Activated naive CD4-positive, alpha-beta T cell treated with anti-CD3 and anti-CD28 coated beads, Interleukin-2, amount 50 U/mL, for 16 hours (primary cell): ENCODE results near the gene DRD1.

Experiments
- DNase-seq: peaks from one replicate; pipeline ENCODE4 v3.0.0-alpha.2; 2020

DRD1 gene

GRCh38 chr5:175444060-175444904 is at the start of gene DRD1:
TSS of gene DRD1 (minus strand) at chr5:175444182. CDS start at chr5:175443099, 1,083 bp downstream.
- DNase-seq, result peak; percentile 68

- no peak for DNase-seq
These were observed 49.7 kb upstream of the DRD1 start for GRCh38 chr5:175493726-175494125.

DNA sequence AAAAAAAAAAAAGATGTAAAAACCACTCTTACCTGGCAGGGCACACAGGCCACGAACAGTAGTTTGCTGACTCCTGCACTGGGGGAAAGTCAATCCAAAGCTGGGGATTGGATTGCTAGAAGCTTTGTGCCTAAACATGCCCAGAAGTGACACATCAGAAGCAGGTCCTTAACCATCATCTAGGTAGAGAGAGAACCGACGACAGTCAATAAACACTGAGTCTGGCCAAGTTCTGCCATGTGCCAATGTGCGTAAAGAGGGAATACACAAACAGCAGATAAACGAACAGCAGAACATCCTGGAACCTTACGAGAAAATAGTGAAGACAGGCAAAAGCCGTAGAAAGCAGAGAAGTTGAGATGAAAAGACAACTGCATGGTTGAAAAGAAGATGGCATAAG is 49.3 kb upstream of the DRD1 start:
- no peak for DNase-seq

DNA sequence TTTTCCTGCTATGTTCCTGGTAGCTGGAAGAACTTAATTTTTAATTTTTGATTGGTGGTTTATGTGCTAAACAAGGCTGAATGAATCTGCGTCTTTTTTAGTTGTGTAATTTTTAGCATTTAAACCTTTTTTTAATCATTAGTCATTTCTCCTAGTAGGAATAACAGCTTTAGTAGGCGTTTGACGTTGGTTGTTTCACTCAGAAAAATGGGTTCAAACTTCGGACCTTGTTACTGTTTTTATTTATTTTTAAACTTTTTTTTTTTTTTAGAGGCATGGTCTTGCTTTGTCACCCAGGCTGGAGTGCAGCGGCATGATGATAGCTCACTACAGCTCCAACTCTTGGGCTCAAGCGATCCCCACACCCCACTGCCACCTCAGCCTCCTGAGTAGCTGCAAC is 47.2 kb upstream of the DRD1 start:
- DNase-seq, result no peak

DNA sequence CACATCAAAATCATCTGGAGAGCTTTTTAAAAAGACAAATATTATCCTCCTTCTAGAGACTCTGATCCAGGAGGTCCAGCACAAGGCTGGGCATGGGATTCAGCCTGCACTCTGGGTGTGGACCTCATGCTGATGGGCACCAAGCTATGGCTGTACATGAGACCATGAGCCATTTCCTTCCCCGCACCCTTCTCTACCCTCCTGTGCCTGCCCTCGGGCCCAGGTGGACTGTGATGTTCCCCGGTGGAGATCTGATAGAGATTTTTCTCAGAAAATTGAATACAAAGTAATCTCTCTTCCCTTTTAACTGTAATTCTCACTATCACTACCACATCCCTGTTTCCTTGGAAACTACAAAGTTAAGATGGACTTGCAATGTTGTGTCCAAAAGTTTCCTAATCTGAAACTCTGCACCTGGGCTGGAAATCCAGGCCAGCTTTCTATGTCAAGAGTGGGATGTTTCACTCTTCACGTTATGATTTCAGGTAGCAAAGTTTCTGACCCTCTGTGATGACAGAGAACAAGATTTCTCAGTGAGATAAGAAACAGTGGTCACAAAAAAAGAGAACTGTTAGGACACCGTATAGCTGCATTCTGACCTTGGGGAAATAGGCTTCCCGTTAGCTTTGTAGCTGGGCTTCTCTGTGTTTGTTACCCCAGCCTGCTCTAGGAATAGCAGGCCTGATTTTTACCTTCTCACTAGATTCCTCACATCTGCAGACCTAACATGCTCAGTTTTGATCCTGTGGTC is 45.9 kb upstream of the DRD1 start:
- DNase-seq, result no peak

DNA sequence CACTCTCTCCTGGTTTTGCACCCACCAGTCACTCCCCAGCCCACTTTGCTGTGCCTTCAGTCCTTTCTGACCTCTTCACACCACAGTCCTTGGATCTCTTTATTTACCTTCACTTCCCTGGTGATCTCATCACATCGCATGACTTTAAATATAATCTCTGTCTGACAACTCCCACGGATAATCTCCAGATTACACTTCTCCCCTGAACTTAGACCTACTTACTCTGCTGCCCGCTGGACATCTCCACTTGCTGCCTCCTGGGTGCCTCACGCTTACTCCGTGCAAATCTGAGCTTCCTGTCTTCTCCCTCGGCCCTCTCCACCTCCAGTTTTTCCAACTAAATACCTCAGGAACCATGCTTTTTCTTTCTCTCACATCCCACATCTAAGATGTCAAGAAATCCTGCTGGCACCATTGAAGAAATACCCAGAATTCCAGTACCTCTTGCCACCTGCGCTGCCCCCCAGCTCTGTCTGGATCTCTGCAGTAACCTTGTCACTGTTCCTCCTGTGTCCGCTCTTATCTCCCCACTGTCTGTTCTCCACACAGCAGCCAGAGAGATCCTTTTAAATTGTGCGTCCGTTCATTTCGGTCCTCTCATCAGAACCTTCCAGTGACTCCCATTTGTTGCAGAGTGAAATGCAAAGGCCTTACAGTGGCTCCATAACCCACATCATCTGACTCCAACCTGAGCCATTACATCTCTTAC is 43.7 kb upstream of the DRD1 start:
- DNase-seq, result no peak

DNA sequence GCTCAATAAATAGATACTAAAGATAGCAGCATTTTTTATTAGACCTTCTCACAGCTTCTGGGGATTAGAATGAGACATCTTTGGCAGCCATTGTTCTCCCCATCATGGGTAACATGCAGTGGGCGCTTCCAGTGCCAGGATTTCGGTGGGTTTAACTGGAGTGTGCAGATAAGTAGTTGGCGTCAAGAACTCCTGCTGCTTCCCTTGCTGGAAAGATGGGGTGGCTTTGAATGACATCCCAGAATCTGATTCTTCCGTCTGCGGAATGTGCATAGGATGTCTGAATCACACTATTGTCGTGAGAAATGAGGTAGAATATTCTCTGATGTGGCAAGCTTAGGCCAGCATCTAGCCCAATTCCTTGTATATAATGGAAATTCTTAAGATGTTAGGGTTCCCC is 41.6 kb upstream of the DRD1 start:
- no peak for DNase-seq

DNA sequence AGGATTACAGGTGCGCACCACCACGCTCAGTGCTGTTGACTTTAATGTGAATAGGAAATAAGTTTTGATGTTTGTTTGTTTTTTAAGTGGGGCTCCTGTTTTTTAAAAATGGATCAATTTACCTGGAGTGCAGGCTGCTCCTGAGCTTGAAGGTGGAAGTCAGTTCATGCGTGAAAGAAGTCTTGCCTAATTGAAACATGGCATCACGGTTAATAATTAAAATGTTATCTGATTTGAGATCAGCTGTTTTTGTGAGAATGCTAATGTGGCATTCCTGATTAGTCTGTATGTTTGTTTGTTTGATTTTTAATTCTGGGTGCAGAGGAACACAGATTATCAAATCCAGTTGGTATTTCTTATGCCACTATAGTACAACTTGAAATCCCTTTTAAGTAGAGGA is 40.8 kb upstream of the DRD1 start:
- DNase-seq, result no peak

DNA sequence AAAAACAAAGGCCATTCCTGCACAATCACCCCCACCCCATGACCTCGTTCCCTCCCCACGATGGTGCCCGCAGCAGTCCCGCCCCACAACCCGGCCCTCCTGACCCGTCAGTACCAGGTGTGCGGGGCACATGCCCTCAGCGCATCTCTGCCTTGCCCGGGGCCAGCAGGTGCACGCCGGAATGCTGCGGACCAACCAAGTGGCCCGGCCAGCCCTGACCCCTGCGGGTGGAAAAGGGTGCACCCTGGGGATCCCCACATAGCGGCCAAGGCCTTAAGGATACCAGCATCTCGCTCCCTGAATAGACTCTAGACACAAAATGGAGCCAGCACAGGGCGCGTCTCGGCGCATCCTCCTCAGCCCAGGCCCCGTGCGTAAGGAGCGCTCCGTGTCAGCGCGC is 40.3 kb upstream of the DRD1 start:
- no peak for DNase-seq

GRCh38 chr5:175483337-175483736 is 39.4 kb upstream of the DRD1 start:
- DNase-seq, result no peak

DNA sequence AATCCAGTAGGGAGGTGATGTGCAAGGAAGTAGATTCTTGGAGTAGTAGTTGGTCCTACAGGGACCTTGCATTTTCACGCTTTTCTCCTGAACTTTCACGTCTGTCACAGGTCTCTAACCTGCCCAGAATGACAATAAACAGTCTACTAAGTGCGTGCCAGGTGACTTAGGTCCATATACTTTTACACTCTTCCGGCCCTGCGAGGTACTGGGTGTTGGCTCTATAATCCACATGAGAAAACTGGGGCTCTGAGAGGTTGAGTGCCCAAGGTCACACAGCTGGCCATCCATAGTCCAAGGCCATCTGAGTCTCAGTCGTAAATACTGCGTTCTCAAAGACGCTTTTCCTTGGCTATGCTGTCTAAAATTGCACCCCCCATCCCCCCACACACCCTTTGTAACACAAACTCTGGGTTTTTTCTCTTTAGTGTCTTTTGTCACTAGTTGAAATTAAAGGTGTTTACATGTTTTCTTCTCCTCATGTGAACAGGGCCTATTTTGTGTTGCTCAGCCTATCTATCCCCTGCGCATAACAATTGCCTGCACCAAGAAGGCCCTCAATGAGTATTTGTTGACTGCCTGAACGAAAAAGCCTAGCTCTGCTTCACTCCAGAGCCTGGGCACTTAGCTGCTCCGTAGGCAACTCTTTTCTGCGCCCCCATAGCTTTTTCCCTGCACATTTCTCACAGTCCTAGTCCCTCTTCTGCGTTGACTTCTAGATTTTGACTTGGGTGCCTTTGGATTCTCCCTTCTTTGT is 35.3 kb upstream of the DRD1 start:
- DNase-seq, result no peak

GRCh38 chr5:175478384-175479124 is 34.6 kb upstream of the DRD1 start, which contains the start of gene SFXN1:
TSS of gene SFXN1 (plus strand) at chr5:175478560. CDS start at chr5:175492104, 13,544 bp downstream.
- DNase-seq, result peak; percentile 83

DNA sequence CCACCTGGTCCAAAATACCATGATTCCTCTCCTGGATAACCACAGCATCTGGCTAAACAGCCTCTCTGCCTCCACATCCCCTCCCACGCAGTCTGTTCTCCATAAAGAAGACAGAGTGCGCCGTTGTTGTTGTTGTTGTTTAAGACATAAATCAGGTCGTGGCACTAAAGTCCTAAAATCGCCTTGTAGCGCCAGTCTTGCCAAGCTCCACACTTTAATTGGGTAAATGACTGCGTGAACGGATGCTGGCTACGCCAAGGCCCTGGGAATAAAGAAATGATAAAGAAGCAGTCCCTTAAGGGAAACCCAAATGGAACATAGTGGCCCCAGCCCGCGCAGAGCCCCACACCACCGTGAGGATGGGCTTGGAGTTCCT is 34.0 kb upstream of the DRD1 start:
- no peak for DNase-seq

- no peak for DNase-seq
These were observed 33.5 kb upstream of the DRD1 start for GRCh38 chr5:175477440-175477839.

DNA sequence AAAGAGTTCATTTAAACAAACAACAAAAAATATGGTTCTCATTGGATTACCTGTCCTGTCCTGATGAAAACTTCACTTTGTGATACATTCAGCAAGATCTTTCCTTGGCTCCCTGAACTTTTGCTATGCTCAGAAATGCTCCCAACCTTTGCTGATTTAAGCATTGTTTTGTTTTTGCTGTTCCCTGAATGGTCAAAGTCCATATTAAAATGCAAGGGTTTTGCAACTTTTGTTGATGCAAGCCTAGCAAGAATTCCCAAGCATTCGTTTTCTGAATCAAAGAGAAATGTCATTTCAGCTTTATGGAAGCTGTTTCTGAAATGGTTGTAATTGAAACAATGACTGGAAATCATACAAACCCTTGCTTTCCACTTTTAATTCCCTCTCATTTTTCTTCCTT is 31.3 kb upstream of the DRD1 start:
- no peak for DNase-seq

- DNase-seq, result no peak
These were observed 28.4 kb upstream of the DRD1 start for GRCh38 chr5:175472378-175472777.

- no peak for DNase-seq
These were observed 27.6 kb upstream of the DRD1 start for GRCh38 chr5:175471628-175472027.

DNA sequence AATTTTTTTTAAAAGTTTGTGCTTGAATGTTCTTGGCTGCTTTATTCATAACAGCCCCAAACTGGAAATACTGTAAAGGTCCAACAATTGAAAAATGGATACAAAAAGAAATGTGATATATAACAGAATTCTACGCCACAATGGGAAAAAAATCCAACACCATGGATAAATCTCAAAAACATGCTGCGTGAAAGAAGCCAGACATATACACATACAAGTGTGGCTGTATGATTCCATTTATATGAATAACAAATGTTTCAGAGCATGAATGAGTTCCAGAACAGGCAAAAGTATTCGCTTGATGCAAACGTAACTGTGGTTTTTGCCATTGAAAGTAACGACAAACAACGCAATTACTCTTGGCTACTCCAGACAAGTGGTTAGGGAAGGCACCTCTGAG is 27.2 kb upstream of the DRD1 start:
- DNase-seq, result no peak

- DNase-seq, result no peak
These were observed 26.8 kb upstream of the DRD1 start for GRCh38 chr5:175470781-175471180.

- DNase-seq, result no peak
These were observed 25.9 kb upstream of the DRD1 start for GRCh38 chr5:175469916-175470315.

GRCh38 chr5:175468892-175469291 is 24.9 kb upstream of the DRD1 start:
- no peak for DNase-seq
